Stimulated activated CD4-positive, alpha-beta T cell treated with anti-CD3 and anti-CD28 coated beads, TNF-alpha, amount 100 ng/mL, for 24 hours (primary cell): ENCODE data around the gene TMEM233.
"Not testable (repeated sequence)": the region's sequence is repeated elsewhere in the genome, so short reads cannot be mapped to it uniquely, and the experiment has no call there.

Source experiments
- DNase-seq, 3 experiments: peaks; one replicate each; pipeline ENCODE4 v3.0.0-alpha.2; 2020; ENCODE audit warnings: low read depth in 3 of 3

TMEM233 gene

DNA sequence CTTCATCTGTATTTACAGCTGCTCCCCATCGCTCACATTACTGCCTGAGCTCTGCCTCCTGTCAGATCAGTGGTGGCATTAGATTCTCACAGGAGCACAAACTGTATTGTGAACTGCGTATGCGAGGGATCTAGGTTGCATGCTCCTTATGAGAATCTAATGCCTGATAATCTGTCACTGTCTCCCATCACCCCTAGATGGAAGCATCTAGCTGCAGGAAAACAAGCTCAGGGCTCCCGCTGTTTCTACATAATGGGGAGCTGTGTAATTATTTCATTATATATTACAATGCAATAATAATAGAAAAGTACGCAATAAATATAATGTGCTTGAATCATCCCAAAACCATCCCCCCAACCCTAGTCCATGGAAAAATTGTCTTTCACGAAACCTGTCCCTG is 64.6 kb downstream of the TMEM233 start:
- not testable (repeated sequence) for DNase-seq

DNA sequence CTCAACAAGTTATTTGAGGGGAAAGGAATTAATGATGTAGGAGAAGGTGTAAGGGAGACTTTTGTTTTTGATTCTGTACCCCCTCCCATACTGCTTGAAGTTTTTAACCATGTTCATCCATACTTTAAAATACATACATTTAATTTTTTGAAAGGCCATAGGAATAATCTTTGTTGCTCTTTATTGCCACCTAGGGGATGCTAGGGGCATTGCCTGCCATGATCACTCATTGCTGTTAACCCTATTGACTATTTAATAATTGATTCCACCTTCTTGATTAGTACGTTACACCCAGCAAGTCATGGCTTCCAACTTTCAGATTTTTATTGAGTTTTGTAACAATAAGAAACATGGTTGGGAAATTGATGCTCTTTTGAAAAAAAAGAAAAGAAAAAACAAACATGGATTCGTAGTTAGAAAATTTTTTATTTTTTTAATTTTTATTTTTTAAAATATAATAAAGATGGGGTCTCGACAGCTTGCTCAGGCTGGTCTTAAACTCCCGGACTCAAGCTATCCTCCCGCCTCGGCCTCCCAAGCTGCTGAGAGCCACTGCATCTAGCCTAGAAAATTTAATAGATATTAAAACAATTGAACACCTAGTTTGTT is 65.8 kb downstream of the TMEM233 start:
- DNase-seq = peak in 1 of 3 experiments; percentile 34

DNA sequence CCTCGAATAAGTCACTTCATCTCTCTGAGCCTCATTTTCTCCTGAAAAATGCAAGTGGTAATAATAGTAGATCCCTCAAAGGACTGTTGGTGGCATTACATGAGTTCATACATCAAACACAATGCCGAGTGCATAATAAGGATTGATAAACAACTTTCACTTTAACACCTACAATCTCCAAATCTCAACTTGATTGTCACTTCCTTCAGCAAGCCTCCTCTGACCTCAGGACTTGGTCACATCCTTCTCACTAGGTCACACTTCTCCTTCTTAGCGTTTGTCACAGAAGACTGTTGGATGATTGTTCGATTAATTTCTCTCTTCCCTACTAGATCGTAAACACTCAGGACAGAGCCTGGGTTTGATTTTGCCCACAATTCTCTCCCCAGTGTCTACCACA is 66.5 kb downstream of the TMEM233 start:
- DNase-seq = no peak

DNA sequence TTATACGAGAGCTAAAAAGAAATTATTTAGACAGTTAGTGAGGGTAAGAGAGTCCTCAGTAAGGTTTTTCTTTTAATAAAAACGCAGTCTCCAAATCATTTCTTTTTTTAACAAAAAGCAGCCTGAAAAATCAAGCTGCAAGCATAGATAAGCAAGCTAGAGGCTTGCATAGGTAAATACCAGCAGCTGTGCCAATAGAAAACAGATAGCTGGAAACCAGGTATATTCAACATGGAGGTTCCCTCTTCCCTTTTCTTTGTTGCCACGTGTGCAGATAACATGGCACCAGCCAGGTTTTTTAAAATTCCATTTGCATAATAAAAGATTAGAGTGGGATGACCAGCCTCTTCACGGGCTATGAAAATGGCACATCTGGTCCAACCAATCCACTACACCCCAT is 68.3 kb downstream of the TMEM233 start:
- DNase-seq = no peak

DNA sequence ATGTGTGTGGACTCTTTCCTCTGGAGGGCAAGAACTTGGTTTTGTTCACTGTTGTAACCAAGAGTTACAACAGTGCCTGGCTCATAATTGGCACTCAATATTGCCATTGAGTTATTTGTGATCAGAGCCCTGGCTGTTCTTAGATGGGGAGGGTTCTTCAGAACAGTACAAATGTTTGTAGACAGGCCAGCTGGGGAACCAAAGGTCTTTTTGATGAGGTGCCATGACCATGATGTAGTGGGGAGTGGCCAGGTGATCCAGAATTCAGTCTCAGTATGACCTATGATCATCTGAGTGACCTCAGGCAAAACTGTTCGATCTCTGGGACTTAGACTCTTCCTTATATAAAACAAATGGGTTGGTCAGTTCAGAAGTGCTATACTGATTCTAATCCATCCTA is 71.1 kb downstream of the TMEM233 start:
- no peak for DNase-seq

DNA sequence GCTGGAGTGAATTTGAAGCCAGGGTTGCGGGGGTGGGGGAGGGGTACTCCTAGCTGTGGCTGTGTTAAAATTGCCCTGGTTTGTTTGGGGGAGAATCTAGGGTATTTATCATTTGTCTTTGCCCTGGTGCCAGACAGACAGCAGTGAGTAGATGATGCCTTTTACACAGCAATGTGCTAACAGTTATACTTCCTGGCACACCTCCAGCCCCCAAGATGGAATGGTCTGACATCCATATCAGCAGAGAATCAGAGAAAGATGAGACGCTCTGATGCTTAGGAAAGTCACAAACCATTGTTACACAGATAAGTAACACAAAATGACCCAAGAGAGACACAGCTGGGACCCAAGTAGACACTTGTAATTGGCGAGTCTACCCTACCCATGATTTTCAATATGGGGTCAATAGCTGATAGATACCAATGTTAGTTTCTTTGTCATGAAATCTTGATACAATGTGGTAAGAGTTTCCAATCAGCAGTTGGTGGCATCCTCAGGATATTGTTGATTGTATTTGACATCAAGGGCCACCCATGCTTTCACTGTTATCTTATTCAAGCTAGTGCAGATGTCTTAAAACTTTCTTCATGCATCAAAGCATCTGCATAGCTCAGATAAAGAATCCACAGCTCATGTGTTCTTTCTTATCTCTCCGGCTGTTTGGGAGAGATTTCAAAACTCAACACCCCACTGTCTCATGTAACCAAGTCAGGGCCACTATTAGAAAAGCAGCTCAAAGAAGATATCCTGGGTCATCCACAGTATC is 71.8 kb downstream of the TMEM233 start:
- no peak for DNase-seq

DNA sequence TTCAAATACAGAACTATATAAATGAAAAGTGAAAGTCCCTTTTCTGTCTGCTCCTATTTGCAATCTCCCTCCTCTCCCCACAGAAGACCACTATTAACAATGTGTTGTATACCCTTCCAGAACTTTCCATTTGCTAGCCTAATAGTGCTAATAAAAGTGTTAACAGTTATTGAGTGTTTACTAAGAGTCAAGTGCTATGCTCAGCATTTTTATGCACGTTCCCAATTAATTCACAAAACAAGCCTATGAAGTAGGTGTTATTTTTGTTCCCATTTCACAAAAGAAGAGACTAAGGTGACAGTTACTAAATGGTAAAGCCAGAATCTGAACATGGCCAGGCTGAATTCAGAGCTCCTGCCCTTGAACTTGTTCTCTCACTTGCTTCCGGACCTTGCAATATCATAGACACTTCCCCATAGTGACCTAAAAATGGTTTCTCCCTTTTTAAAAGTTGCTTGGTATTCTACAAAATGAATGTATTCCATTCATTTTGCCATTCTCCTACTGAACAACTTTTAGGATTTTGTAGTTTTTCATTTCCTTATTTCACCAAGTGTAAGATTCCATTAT is 72.7 kb downstream of the TMEM233 start:
- no peak for DNase-seq

DNA sequence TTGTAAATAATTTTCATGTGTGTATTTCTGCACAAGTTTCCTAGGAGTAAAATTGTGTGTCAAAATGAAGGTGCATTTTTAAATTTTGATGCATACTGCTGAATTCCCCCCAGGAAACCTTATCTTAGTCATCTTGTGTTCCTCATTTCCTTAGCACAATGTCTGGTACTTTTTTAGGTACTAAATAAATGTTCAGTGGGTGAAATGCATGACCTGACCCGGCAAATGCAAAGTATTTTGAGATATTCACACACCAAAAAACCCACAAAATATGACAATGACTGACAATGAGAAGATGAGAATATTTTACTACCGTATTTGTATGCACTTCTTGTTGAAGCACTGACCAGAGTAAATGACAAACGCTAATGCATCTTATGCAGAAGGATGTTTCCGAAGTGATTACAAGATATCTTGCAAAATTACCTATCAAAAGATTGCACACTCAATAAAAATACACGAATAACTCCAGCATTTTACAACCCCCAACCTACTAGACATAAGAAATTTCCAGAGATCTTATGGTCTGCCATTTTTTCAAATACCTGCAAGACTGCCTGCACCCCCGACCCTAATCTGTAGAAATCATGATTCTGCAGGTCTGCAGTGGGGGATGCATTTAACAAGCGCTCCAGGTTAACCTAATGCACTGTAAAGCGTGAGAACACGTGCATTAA is 73.5 kb downstream of the TMEM233 start:
- no peak for DNase-seq

DNA sequence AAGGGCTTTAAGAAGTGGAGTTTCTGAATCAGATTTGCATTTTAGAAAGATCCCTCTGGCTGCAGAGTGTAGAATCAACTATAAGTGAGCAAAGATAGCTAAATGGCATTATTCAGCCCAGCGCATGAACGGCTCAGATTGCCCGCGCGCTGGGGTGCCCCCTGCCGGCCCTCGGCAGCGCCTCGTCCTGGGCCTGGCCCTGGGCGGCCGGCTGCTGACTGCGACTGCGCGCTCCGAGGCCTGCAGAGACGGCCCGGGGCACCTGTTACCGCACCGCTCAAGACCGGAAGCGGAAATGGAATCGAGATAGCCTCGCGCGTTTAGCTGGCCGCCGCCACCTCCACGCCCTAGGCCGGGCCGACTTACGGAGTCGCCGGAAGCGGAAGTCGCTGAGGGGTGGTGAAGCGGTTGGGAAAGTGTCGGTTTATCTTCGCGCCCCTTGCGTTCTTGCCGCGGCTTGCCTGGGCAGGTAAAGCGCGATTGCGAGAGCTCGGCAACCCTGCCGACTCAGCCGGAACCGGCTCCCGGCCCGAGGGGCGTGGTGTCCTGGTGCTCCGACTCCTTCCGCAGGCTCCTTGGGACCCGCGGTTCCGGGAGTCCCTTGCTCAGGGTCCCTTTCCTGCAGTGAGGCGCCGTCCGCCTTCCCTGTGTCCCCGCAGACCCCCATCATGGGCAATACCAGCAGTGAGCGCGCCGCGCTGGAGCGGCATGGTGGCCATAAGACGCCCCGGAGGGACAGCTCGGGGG is 74.2 kb downstream of the TMEM233 start, which contains the start of gene PRKAB1:
Gene PRKAB1, plus strand, starts transcription at position 557 of the 747 bp plus-strand sequence. Its CDS starts 112 bp downstream, at position 669.
- peak; percentile 92 to 96 (median 95) for DNase-seq

DNA sequence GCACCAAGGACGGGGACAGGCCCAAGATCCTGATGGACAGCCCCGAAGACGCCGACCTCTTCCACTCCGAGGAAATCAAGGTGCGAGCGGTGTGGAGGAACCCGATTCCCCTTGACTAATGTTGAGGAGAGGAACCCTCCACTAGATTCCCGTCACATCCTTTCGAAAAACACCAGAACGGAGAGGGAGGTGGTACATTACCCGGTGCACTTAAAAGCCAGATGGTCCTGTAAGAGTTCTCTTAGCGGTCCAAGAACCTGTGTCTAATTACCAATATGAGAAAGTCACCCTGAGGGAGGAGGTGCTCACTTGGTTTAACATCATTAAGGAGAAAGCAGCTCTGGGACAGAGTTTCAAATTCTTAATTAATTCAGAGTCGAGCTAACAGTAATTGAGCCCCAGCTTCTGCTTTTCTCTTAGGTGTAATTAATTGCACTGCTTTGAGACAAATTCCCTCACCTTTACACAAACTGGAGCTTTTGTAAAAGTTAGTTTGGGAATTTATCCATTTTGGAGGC is 74.8 kb downstream of the TMEM233 start:
- DNase-seq = no peak

DNA sequence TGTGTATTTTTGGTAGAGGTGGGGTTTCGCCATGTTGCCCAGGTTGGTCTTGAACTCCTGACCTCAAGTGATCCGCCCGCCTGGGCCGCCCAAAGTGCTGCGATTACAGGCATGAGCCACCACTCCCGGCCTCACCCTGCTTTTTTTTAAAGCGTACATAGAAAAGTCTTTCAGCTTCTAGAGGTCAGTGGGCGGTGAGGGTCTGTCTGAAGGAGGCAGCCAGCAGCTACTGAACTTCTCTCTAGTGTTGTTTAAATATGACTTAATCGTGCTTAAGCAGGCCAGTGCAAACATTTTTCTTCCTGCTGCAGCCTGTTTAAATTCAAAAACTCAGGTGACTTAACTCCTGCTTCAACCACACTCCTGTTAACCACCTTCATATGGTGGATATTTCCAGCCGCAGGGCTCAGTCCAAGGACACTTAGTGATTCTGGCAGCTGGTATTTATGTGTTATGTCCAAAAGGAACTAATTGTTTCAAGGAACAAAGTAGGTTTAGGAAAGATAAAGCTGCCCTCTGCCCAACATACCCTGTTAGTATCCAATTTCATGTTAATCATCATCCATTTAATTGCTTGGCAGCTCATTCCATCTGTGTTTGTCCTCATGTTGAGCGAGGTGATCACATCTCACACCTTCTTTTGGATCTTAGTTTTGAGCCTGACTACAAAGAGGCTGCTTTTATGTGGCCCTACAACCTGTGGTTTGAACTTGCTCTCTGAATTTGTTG is 76.3 kb downstream of the TMEM233 start:
- DNase-seq = no peak

DNA sequence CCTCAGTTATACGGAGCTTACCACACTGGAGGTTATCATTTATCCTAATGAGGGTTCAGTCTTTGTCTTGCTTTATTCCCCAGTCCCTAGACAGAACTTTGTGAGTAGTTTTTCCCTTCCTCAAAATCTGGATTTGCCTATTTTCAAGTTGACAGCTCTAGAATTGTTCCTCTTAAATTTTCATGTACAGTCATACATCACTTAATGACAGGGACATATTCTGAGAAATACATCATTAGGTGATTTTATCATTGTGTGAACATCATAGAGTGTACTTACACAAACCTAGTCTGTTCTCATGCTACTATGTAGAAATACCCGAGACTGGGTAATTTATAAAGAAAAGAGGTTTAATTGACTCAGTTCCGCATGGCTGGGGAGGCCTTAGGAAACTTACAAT is 77.5 kb downstream of the TMEM233 start:
- DNase-seq = no peak

DNA sequence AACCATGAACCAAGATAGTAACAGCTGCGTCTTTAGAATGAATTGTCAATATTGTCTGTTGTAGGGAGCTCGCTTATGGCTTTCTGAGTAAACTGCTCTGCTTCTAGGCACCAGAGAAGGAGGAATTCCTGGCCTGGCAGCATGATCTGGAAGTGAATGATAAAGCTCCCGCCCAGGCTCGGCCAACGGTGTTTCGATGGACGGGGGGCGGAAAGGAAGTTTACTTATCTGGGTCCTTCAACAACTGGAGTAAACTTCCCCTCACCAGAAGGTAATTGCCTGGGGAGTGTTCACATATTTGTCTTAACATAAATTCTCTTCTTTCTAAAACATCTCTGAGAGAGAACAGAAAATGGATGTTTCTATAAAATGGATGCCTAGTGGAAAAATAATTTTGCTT is 78.6 kb downstream of the TMEM233 start:
- no peak for DNase-seq

DNA sequence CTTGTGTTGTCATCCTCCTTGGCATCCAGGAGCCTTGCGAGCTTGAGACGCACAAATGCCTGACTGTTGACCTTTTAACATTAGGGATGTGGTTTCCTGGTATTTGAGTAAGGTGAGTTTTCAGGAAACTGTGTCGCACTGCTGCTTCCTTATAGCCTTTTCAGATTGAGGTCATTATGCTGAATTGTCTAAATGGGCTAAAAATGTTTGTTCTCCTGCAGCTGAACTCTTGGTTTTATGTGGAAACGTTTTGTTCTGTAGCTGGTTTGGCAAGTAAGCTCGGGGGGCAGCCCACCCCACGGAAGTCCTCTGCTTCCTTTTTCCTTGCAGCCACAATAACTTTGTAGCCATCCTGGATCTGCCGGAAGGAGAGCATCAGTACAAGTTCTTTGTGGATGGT is 80.1 kb downstream of the TMEM233 start:
- DNase-seq = no peak

DNA sequence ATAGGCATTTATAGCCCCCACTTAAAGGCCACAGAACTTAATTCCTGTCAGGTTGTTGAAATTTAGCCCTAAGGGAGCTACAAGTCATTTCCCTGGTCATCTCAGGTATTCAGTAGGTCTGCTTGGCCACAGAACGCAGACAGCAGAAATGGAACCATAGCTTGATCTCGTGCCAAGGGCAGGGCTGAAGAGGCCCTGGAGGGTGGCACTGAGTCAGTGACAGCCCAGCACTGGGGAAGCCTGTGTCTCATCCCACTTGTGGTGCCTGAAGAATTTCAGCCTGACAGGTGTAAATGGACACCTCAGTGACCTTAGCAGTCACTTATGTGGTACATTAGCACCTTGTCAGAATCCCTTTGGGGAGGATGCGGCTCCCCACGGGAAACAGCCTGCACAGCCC is 81.0 kb downstream of the TMEM233 start:
- no peak for DNase-seq

DNA sequence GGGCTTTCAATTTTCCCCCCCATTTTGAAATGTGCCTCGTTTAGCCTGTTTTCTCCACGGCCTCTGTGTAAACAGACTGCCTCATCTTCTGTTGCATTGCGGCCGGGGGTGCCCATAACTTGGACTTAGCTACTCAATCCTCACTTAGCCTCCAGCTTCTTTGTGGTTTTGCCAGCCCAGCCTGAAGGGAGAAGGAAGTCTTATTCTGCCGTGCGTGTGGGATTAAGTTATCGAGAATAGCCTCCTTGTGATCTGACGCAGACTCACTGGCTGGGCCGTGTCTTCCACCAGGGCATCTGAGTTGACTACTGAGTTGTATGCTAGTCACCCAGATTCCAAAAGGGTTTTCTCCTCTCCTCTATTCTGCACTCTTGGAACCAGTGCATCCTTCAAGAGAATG is 82.4 kb downstream of the TMEM233 start:
- no peak for DNase-seq

DNA sequence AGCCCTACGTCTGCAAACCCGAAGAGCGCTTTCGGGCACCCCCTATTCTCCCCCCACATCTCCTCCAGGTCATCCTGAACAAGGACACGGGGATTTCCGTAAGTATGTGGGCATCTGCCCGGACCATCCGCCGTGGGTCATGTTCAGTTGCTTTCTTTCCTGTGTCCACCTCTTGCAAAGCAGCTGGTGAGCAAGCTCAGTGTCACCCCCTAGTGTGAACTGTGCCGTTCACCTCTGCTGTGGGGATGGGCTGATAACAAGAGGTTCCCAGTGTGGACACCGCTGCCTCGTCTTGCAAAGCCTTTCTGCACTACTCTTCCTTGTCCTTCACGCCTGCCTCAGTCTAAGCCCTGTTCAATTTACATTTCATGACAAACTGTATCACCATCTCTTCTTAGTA is 83.0 kb downstream of the TMEM233 start:
- no peak for DNase-seq

DNA sequence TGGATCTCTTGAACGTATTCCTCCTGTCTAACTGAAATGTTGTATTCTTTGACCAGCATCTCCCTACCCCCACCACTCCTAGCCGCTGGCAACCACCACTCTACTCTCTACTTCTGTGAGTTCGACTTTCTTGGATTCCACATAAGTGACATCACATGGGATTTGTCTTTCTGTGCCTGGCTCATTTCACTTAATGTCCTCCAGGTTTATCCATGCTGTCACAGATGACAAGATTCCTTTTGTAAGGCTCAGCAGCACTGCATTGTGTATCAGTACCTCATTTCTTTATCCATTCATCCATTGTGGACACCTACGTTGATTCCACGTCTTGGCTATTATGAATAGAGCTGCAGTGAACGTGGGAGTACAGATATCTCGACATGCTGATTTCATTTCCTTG is 84.9 kb downstream of the TMEM233 start:
- DNase-seq = no peak

DNA sequence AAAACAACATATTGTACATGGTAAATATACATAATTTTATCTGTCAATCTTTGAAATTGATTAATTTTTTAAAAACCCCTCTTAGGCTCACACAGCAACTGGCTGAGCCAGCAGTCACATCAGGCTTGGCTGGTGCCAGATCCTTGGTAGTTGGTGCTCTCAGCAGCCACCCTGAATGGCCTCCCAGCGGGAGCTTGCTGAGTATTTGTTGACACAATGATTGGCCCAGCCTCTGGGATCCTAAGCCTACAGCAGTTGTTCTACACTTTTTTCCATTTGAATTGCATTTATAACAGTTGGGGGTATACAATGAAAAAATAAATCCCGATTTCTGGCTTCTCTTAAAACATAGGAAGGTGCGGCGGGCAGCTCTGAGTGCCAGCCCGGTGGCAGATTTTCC is 85.5 kb downstream of the TMEM233 start:
- no peak for DNase-seq

DNA sequence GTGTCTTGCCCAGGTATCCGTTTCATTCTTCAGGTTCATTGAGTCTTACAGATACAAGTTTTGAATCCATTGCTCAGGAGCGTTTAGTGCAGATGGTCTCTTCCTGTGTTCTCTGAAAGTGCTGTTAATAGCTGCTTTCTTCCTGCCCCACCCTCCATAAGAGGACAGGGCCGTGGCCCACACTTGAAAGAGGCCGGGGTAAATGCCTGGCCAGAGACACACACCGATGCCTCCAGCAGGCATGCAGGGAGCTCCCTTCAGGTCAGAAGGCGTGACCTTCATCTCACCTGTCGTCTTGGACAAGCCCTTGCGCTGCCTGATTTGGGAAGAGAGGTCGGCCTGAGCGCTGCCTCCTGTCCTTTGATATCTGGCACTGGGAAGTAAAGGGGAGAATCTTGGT is 85.9 kb downstream of the TMEM233 start:
- DNase-seq = no peak

DNA sequence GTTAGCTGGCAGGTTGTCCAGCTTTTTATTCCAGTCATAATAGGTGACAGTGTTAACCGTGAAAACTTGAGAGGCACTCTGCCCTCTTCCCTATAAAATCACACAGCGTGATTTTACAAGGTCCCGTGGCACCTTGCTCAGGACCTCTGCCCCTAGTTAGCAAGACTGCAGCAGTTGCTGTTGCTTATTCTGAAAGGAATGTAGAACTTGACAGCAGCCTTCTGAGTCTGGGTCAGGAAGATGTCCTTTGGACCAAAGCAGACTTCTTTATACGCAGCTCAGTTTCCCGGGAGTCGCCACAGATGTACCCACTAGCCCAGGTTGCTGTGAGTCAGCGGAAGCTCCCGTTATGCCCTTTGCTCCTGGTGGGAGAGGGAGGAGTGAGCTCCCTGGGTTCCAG is 87.5 kb downstream of the TMEM233 start:
- no peak for DNase-seq
